Glutamatergic neuron (in vitro differentiated cells): ENCODE results near the gene C10orf67. TPM values are rescaled to one million over a fixed set of nuclear protein-coding genes. Genes with fewer than 3 reads are reported as not detected.

Experiments used
- DNase-seq: peaks from one replicate; pipeline ENCODE4 v3.0.0; 2022
- H3K27ac Mint-ChIP-seq: one replicate; pipeline ENCODE4 v1.8.0; 2020; ENCODE audit warnings: mild to moderate bottlenecking, mixed read lengths, inconsistent platforms; ENCODE audit not compliant: unreplicated experiment
- H3K27me3 Mint-ChIP-seq: one replicate; pipeline ENCODE4 v1.8.0; 2020; ENCODE audit warnings: mild to moderate bottlenecking, moderate library complexity, mixed read lengths, inconsistent platforms; ENCODE audit not compliant: unreplicated experiment
- H3K36me3 Mint-ChIP-seq: one replicate; pipeline ENCODE4 v1.8.0; 2020; ENCODE audit warnings: mild to moderate bottlenecking, mixed read lengths, inconsistent platforms; ENCODE audit not compliant: unreplicated experiment
- H3K4me1 Mint-ChIP-seq: one replicate; pipeline ENCODE4 v1.8.0; 2020; ENCODE audit warnings: mild to moderate bottlenecking, low read depth, mixed read lengths, inconsistent platforms; ENCODE audit not compliant: unreplicated experiment
- H3K4me3 Mint-ChIP-seq: one replicate; pipeline ENCODE4 v1.8.0; 2020; ENCODE audit warnings: mild to moderate bottlenecking, mixed read lengths, inconsistent platforms; ENCODE audit not compliant: unreplicated experiment
- H3K9me3 Mint-ChIP-seq: one replicate; pipeline ENCODE4 v1.8.0; 2020; ENCODE audit warnings: mild to moderate bottlenecking, moderate library complexity, mixed read lengths, inconsistent platforms; ENCODE audit not compliant: unreplicated experiment
- total RNA-seq: library from RNA; stranded (reverse); fragmentation: NEBNext Ultra II Directional; extraction: Animal tissue kit (Norgen Biotek cat#: 25700); gene quantifications from one replicate; pipeline ENCODE4 v1.2.1, GENCODE V29; 2021; ENCODE audit not compliant: unreplicated experiment
- TF ChIP-seq, protein P1 (sequence below): fragments of 200-600 bp; sonication (generic); IDR thresholded peaks from one replicate; pipeline ENCODE4 v1.5.0; 2021; ENCODE audit not compliant: partially characterized antibody, unreplicated experiment

Gene C10orf67
- total RNA-seq, 1 donor from 2014 or later = not detected

DNA sequence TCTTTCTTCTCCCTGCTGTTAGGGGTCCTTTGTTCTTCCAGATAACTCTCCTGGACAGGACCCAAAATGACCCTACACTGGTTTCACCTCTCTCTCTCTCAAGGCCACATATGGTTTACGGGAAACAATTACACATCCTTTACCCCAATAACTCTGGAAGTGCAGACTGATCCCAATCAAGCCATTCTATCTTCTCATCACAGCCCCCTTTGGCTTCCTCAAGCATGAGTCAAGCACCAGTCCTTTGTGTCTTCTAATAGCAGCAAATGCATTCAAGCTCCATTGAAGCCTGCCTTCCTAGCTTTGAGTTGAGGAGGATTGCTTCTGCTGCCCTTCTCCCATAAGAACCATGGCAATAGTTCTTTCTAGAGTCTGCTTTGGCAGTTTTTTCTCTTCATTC is 20.2 kb downstream of the C10orf67 start:
- no peaks in the 10 kb centered on the region for H3K9me3 Mint-ChIP-seq
- no peaks in the 10 kb centered on the region for H3K4me1 Mint-ChIP-seq
- TF ChIP-seq, protein P1, sequence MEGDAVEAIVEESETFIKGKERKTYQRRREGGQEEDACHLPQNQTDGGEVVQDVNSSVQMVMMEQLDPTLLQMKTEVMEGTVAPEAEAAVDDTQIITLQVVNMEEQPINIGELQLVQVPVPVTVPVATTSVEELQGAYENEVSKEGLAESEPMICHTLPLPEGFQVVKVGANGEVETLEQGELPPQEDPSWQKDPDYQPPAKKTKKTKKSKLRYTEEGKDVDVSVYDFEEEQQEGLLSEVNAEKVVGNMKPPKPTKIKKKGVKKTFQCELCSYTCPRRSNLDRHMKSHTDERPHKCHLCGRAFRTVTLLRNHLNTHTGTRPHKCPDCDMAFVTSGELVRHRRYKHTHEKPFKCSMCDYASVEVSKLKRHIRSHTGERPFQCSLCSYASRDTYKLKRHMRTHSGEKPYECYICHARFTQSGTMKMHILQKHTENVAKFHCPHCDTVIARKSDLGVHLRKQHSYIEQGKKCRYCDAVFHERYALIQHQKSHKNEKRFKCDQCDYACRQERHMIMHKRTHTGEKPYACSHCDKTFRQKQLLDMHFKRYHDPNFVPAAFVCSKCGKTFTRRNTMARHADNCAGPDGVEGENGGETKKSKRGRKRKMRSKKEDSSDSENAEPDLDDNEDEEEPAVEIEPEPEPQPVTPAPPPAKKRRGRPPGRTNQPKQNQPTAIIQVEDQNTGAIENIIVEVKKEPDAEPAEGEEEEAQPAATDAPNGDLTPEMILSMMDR = no peak
- no peak overlapping the region for H3K4me3 Mint-ChIP-seq
- no peak overlapping the region for H3K27ac Mint-ChIP-seq
- DNase-seq = no peak
- H3K27me3 Mint-ChIP-seq = no peaks in the 10 kb centered on the region
- no peaks in the 10 kb centered on the region for H3K36me3 Mint-ChIP-seq

DNA sequence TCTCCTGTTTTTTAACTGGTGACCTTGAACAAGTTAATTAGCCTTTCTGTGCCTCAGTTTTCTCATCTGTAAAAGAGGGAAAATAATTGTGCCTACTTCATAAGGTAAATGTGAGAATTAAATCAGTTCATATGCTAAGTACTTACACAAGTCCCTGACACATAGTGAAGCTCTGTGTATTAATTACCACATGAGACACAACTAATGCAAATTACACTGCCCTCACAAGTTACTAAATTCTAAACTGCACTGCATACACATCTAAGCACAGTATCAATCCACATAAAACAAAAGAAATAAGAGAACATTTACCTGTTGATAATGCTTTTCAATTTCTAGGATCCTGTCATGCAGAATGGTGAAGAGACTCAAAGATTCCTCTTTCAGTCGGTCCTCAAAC is 22.5 kb downstream of the C10orf67 start:
- Mint-ChIP-seq H3K4me1 (no peaks in the 10 kb centered on the region), H3K4me3 (no peak overlapping the region), H3K36me3 (no peaks in the 10 kb centered on the region), H3K27me3 (no peaks in the 10 kb centered on the region), H3K9me3 (no peaks in the 10 kb centered on the region), H3K27ac (no peak overlapping the region)
- TF ChIP-seq, protein P1 = no peak
- no peak for DNase-seq

DNA sequence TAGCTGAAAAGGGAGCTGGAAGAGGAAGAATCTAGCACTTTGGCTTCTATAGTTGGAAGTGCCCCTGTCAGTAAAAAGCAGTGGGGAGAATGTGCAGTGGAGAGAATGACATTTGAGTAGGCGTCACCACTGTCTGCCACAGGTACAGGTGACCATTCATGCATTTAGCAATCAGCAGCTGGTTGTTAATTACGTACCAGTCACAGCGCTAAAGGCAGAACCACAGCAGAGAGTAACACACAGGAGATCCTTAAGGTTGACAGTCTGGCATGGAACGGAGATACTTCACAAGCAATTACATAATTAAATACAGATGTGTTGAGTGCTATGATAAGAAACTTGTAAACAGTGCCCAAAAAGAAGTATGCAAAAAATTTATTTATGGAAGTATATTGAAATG is 24.8 kb downstream of the C10orf67 start:
- no peaks in the 10 kb centered on the region for H3K27me3 Mint-ChIP-seq
- no peak for DNase-seq
- no peaks in the 10 kb centered on the region for H3K36me3 Mint-ChIP-seq
- no peaks in the 10 kb centered on the region for H3K4me1 Mint-ChIP-seq
- no peaks in the 10 kb centered on the region for H3K9me3 Mint-ChIP-seq
- TF ChIP-seq, protein P1 = no peak
- H3K4me3 Mint-ChIP-seq = no peak overlapping the region
- no peak overlapping the region for H3K27ac Mint-ChIP-seq

DNA sequence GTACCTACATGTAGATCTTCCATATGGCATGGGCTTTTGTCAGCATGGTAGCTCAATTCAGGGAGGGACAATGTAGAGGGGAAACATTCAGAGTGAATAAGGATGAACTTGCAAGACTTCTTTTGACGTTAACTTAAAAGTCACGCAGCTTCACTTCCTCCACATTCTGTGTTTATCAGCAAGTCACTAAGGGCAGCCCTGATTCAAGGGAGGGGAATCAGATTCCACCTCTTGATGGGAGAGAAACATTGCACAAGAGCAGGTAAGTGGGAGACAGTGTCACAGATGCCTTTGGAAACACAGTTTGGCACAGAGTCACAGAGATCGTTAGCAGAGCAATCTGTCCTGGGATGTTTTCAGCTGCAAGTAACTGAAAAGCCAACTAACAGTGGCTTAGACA is 26.2 kb downstream of the C10orf67 start:
- Mint-ChIP-seq H3K4me3 (no peak overlapping the region), H3K4me1 (no peaks in the 10 kb centered on the region), H3K27me3 (no peaks in the 10 kb centered on the region), H3K36me3 (no peaks in the 10 kb centered on the region), H3K27ac (no peak overlapping the region), H3K9me3 (no peaks in the 10 kb centered on the region)
- no peak for DNase-seq
- TF ChIP-seq, protein P1 = no peak

DNA sequence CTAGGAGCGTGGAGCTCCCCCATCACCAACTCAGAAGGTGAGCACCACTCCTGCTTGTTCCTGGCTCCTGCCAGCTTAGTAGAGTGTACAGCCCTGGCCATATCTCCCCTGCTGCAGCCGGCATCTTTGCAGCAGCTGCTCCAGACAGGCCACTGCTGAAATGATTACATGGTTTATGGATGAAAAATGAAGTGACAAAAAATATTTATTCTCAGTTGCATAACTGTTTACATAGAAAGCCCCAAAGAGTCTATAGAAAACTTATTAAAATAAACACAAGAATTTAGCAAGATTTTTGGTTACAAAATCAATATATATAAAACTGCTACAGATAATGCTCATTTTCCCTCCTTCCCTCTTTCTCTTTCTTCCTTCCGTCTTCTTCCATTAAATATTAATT is 27.2 kb downstream of the C10orf67 start:
- no peak overlapping the region for H3K27ac Mint-ChIP-seq
- TF ChIP-seq, protein P1 = no peak
- no peaks in the 10 kb centered on the region for H3K36me3 Mint-ChIP-seq
- DNase-seq = no peak
- no peaks in the 10 kb centered on the region for H3K27me3 Mint-ChIP-seq
- H3K4me3 Mint-ChIP-seq = no peak overlapping the region
- H3K9me3 Mint-ChIP-seq = no peaks in the 10 kb centered on the region
- no peaks in the 10 kb centered on the region for H3K4me1 Mint-ChIP-seq
